Fibroblast of peridontal ligament (primary cell): ENCODE measurements around the gene STAB2.
"Not testable (repeated sequence)": the region's sequence is repeated elsewhere in the genome, so short reads cannot be mapped to it uniquely, and the experiment has no call there.

Experiments used
- DNase-seq: peaks from one replicate; pipeline ENCODE4 v3.0.0-alpha.2; 2010; ENCODE audit errors: extremely low read depth

Gene STAB2

GRCh38 chr12:103807561-103808238, 220.6 kb downstream of the STAB2 start:
- DNase-seq, result no peak

- DNase-seq, result no peak
Observed at GRCh38 chr12:103808239-103808880, 221.3 kb downstream of the STAB2 start.

GRCh38 chr12:103809154-103809553, 222.1 kb downstream of the STAB2 start:
- DNase-seq, result no peak

GRCh38 chr12:103809639-103810038, 222.6 kb downstream of the STAB2 start:
- not testable (repeated sequence) for DNase-seq

GRCh38 chr12:103810111-103810510, 223.0 kb downstream of the STAB2 start:
- no peak for DNase-seq

GRCh38 chr12:103811791-103812190, 224.7 kb downstream of the STAB2 start:
- DNase-seq, result no peak

- no peak for DNase-seq
Observed at GRCh38 chr12:103812789-103813188, 225.7 kb downstream of the STAB2 start.

GRCh38 chr12:103813426-103813825, 226.4 kb downstream of the STAB2 start:
- no peak for DNase-seq

GRCh38 chr12:103813949-103814348, 226.9 kb downstream of the STAB2 start:
- peak; percentile 50 for DNase-seq

- no peak for DNase-seq
Observed at GRCh38 chr12:103814436-103814835, 227.4 kb downstream of the STAB2 start.
